Mesenchymal stem cell (in vitro differentiated cells and primary cell): ENCODE data around the gene LRRC7.
A peak's percentile ranks its signal among the peaks of the same experiment; 100 is the strongest.
"Not testable (repeated sequence)": the region's sequence is repeated elsewhere in the genome, so short reads cannot be mapped to it uniquely, and the experiment has no call there.

Experiments
- DNase-seq: peaks from one replicate; pipeline ENCODE4 v3.0.0-alpha.2; 2013
- H2AFZ ChIP-seq: one replicate; pipeline ENCODE4 v1.6.1; 2013; ENCODE audit warnings: low read depth, mild to moderate bottlenecking, control low read depth, inconsistent platforms, low read length, moderate library complexity
- H2AK5ac ChIP-seq: 2 replicates; pipeline ENCODE4 v1.6.1; 2013; ENCODE audit warnings: low read length, moderate library complexity, mild to moderate bottlenecking, inconsistent platforms; ENCODE audit not compliant: severe bottlenecking
- H2BK120ac ChIP-seq: one replicate; pipeline ENCODE4 v1.6.1; 2013; ENCODE audit warnings: low read depth, mild to moderate bottlenecking, inconsistent platforms, low read length, moderate library complexity
- H2BK12ac ChIP-seq, 2 experiments: one replicate each; pipeline ENCODE4 v1.6.1; 2013; ENCODE audit warnings: inconsistent platforms in 2 of 2, low read length in 2 of 2, mild to moderate bottlenecking in 2 of 2, moderate library complexity in 2 of 2, control low read depth in 1 of 2
- H2BK15ac ChIP-seq: one replicate; pipeline ENCODE4 v1.6.1; 2013; ENCODE audit warnings: mild to moderate bottlenecking, low read depth, inconsistent platforms; ENCODE audit not compliant: poor library complexity, severe bottlenecking
- H2BK5ac ChIP-seq: 2 replicates; pipeline ENCODE4 v1.6.1; 2013; ENCODE audit warnings: low read depth, mild to moderate bottlenecking, low read length, control low read depth, inconsistent platforms; ENCODE audit not compliant: poor library complexity, severe bottlenecking
- H3K14ac ChIP-seq, 2 experiments: one replicate each; pipeline ENCODE4 v1.6.1; 2013; ENCODE audit warnings: inconsistent platforms in 2 of 2, low read length in 2 of 2, control low read depth in 1 of 2, mild to moderate bottlenecking in 1 of 2, moderate library complexity in 1 of 2
- H3K18ac ChIP-seq, 2 experiments: one replicate each; pipeline ENCODE4 v1.6.1; 2013; ENCODE audit warnings: inconsistent platforms in 2 of 2, low read length in 2 of 2, control low read depth in 1 of 2, low read depth in 1 of 2, mild to moderate bottlenecking in 1 of 2
- H3K23ac ChIP-seq, 2 experiments: one replicate each; pipeline ENCODE4 v1.6.1; 2013; ENCODE audit warnings: inconsistent platforms in 2 of 2, low read length in 2 of 2, mild to moderate bottlenecking in 2 of 2, moderate library complexity in 2 of 2, control low read depth in 1 of 2
- H3K27ac ChIP-seq: 2 replicates; pipeline ENCODE4 v1.5.1; 2013; ENCODE audit warnings: mild to moderate bottlenecking, moderate library complexity, low read length, control low read depth, inconsistent platforms; ENCODE audit not compliant: poor library complexity, severe bottlenecking
- H3K27me3 ChIP-seq, 2 experiments: 2 replicates each; pipeline versions ENCODE4 v1.6.1 to v1.7.0; 2013; ENCODE audit warnings: low read length in 2 of 2, mild to moderate bottlenecking in 2 of 2, moderate library complexity in 2 of 2, control low read depth in 1 of 2, inconsistent platforms in 1 of 2; ENCODE audit not compliant: control insufficient read depth in 1 of 2, insufficient read depth in 1 of 2
- H3K36me3 ChIP-seq, 2 experiments: 2 replicates each; pipeline versions ENCODE4 v1.6.1 to v1.7.0; 2013; ENCODE audit warnings: low read length in 2 of 2, control low read depth in 1 of 2, inconsistent platforms in 1 of 2, low read depth in 1 of 2, mild to moderate bottlenecking in 1 of 2; ENCODE audit not compliant: insufficient read depth in 2 of 2, control insufficient read depth in 1 of 2
- H3K4ac ChIP-seq, 2 experiments: one replicate each; pipeline ENCODE4 v1.6.1; 2013; ENCODE audit warnings: inconsistent platforms in 2 of 2, low read length in 2 of 2, mild to moderate bottlenecking in 2 of 2, moderate library complexity in 2 of 2, control low read depth in 1 of 2, low read depth in 1 of 2
- H3K4me1 ChIP-seq: 2 replicates; pipeline ENCODE4 v1.6.1; 2013; ENCODE audit warnings: low read depth, low read length, control low read depth; ENCODE audit not compliant: control insufficient read depth, insufficient read depth
- H3K4me2 ChIP-seq: 2 replicates; pipeline ENCODE4 v1.6.1; 2013; ENCODE audit warnings: low read length, mild to moderate bottlenecking, inconsistent platforms; ENCODE audit not compliant: poor library complexity, severe bottlenecking
- H3K4me3 ChIP-seq, 2 experiments: 2 replicates each; pipeline versions ENCODE4 v1.5.1 to v1.7.0; 2013; ENCODE audit warnings: low read length in 2 of 2, mild to moderate bottlenecking in 2 of 2, control low read depth in 1 of 2, low read depth in 1 of 2; ENCODE audit not compliant: insufficient read depth in 1 of 2
- H3K79me1 ChIP-seq: replicated peaks from 2 replicates; pipeline ENCODE4 v1.6.1; 2013; ENCODE audit warnings: mild to moderate bottlenecking, control low read depth, low read length, inconsistent platforms; ENCODE audit not compliant: poor library complexity, severe bottlenecking
- H3K9ac ChIP-seq: 2 replicates; pipeline ENCODE4 v1.7.0; 2013; ENCODE audit warnings: mild to moderate bottlenecking, low read length, moderate library complexity
- H3K9me3 ChIP-seq: 2 replicates; pipeline ENCODE4 v1.7.0; 2013; ENCODE audit warnings: mild to moderate bottlenecking, low read length; ENCODE audit not compliant: control insufficient read depth
- H4K8ac ChIP-seq: one replicate; pipeline ENCODE4 v1.6.1; 2013; ENCODE audit warnings: inconsistent platforms, mild to moderate bottlenecking, low read length, moderate library complexity
- H4K91ac ChIP-seq: one replicate; pipeline ENCODE4 v1.6.1; 2013; ENCODE audit warnings: mild to moderate bottlenecking, low read length, inconsistent platforms
- WGBS: methylation state at CpG from one replicate; pipeline ENCODE4 v1.1.7; 2013; ENCODE audit warnings: mixed read lengths; 5-methylcytosine and 5-hydroxymethylcytosine counted together

LRRC7 gene

GRCh38 chr1:69717834-69718233 is 150.1 kb downstream of the LRRC7 start:
- not testable (repeated sequence) for H3K9ac ChIP-seq, H3K4me3 ChIP-seq, H3K36me3 ChIP-seq, H4K91ac ChIP-seq, H3K4ac ChIP-seq, H2AFZ ChIP-seq, H3K18ac ChIP-seq, H3K79me1 ChIP-seq, H4K8ac ChIP-seq, H3K4me2 ChIP-seq, H3K27ac ChIP-seq, H3K9me3 ChIP-seq, DNase-seq, H2BK120ac ChIP-seq, H3K27me3 ChIP-seq, H2BK5ac ChIP-seq, H2BK12ac ChIP-seq, H2BK15ac ChIP-seq, H3K23ac ChIP-seq, H3K14ac ChIP-seq, H3K4me1 ChIP-seq, H2AK5ac ChIP-seq

- H3K4ac ChIP-seq, result no peak overlapping the region
- no CpG with 5 or more reads among the region's 1 CpG for WGBS
These were observed 160.5 kb downstream of the LRRC7 start for GRCh38 chr1:69728206-69728605.

GRCh38 chr1:69733061-69733460 is 165.3 kb downstream of the LRRC7 start:
- Histone ChIP-seq H3K36me3 (no peaks in the 10 kb centered on the region), H4K91ac (no peak overlapping the region), H3K9me3 (no peaks in the 10 kb centered on the region), H2BK12ac (no peak overlapping the region), H3K14ac (no peak overlapping the region), H3K4me3 (no peak overlapping the region), H2BK5ac (no peak overlapping the region), H3K18ac (no peak overlapping the region), H3K79me1 (no peaks in the 10 kb centered on the region), H2BK15ac (no peak overlapping the region), H3K4ac (no peak overlapping the region), H2AFZ (no peak overlapping the region), H3K4me2 (no peak overlapping the region), H2BK120ac (no peak overlapping the region), H3K9ac (no peak overlapping the region), H3K4me1 (no peaks in the 10 kb centered on the region), H4K8ac (no peak overlapping the region), H2AK5ac (no peak overlapping the region), H3K27ac (no peak overlapping the region), H3K27me3 (no peaks in the 10 kb centered on the region), H3K23ac (no peak overlapping the region)
- DNase-seq, result no peak

More at GRCh38 chr1:69728206-69728605, 160.5 kb downstream of the LRRC7 start:
- Histone ChIP-seq H3K9ac (no peak overlapping the region), H3K79me1 (no peaks in the 10 kb centered on the region), H2BK120ac (no peak overlapping the region), H2BK5ac (no peak overlapping the region), H3K4me2 (no peak overlapping the region), H3K27ac (no peak overlapping the region), H4K91ac (no peak overlapping the region), H3K4me3 (no peak overlapping the region), H2AK5ac (no peak overlapping the region), H3K23ac (no peak overlapping the region), H4K8ac (no peak overlapping the region), H3K18ac (no peak overlapping the region), H3K4me1 (no peaks in the 10 kb centered on the region), H2BK12ac (no peak overlapping the region), H3K9me3 (no peaks in the 10 kb centered on the region), H2AFZ (no peak overlapping the region), H3K27me3 (no peaks in the 10 kb centered on the region), H3K14ac (no peak overlapping the region), H2BK15ac (no peak overlapping the region), H3K36me3 (no peaks in the 10 kb centered on the region)
- DNase-seq, result no peak

DNA sequence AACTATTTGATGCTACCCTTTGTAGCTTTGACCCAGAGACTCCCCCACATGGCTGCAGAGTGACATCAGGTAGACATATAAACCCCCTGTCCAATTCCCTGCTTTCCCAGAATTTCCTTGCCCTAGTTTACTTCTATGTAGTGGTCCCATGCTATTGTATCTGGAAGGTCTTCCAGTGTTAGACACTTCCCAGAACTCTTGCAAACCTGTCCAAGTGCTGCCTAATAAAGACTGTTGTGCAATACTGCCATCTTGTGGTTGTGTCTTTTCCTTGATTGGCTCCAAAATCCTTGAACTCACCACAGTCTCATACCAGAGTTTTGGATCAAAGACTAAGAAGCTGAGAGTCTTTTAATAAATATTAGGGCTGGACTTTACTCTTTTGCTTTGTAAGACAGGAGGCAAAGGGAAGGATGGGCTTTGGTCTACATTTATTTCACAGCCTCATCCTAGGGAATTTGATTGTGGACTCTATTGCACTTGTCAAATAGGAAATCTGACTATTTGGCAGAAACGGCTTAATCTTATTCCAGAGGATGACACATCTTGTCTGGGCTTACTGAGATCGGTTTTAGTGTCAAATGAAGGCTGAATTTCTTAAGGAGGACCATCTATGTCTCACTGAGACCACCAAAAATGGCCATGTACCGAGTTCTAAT is 169.9 kb downstream of the LRRC7 start:
- Histone ChIP-seq H3K36me3 (no peaks in the 10 kb centered on the region), H2BK120ac (no peak overlapping the region), H3K14ac (no peak overlapping the region), H3K9me3 (no peaks in the 10 kb centered on the region), H3K79me1 (no peaks in the 10 kb centered on the region), H3K27me3 (no peaks in the 10 kb centered on the region), H3K9ac (peak overlapping the region; percentile 19), H3K4ac (no peak overlapping the region), H3K27ac (no peak overlapping the region), H4K91ac (no peak overlapping the region), H2AFZ (no peak overlapping the region), H3K18ac (no peak overlapping the region), H3K23ac (no peak overlapping the region), H2AK5ac (no peak overlapping the region), H2BK12ac (no peak overlapping the region), H3K4me1 (no peaks in the 10 kb centered on the region), H2BK5ac (no peak overlapping the region), H3K4me3 (no peak overlapping the region), H3K4me2 (no peak overlapping the region), H4K8ac (no peak overlapping the region), H2BK15ac (no peak overlapping the region)
- 32% methylated on average over 2 of the region's 3 CpGs for WGBS
- DNase-seq, result peak; percentile 80
